HUES48 (cell line): Measurements from ENCODE around the gene CHKA.

Experiments
- H3K27ac ChIP-seq: one replicate; pipeline ENCODE4 v1.7.0; 2013; ENCODE audit warnings: low read depth, low read length, inconsistent platforms
- H3K27me3 ChIP-seq: 2 replicates; pipeline ENCODE4 v1.6.1; 2013; ENCODE audit warnings: mild to moderate bottlenecking, low read length; ENCODE audit not compliant: control insufficient read depth, insufficient read depth
- H3K36me3 ChIP-seq: 2 replicates; pipeline ENCODE4 v1.6.1; 2013; ENCODE audit warnings: low read length; ENCODE audit not compliant: control insufficient read depth, insufficient read depth
- H3K4me1 ChIP-seq: 2 replicates; pipeline ENCODE4 v1.6.1; 2013; ENCODE audit warnings: mild to moderate bottlenecking, low read length; ENCODE audit not compliant: control insufficient read depth, insufficient read depth
- H3K4me3 ChIP-seq: 2 replicates; pipeline ENCODE4 v1.5.1; 2013; ENCODE audit warnings: mild to moderate bottlenecking, low read depth, low read length
- H3K9ac ChIP-seq: 2 replicates; pipeline ENCODE4 v1.6.1; 2013; ENCODE audit warnings: mild to moderate bottlenecking, low read depth, low read length, moderate library complexity
- H3K9me3 ChIP-seq: 2 replicates; pipeline ENCODE4 v1.6.1; 2013; ENCODE audit warnings: low read length; ENCODE audit not compliant: control insufficient read depth, insufficient read depth

The CHKA gene

DNA sequence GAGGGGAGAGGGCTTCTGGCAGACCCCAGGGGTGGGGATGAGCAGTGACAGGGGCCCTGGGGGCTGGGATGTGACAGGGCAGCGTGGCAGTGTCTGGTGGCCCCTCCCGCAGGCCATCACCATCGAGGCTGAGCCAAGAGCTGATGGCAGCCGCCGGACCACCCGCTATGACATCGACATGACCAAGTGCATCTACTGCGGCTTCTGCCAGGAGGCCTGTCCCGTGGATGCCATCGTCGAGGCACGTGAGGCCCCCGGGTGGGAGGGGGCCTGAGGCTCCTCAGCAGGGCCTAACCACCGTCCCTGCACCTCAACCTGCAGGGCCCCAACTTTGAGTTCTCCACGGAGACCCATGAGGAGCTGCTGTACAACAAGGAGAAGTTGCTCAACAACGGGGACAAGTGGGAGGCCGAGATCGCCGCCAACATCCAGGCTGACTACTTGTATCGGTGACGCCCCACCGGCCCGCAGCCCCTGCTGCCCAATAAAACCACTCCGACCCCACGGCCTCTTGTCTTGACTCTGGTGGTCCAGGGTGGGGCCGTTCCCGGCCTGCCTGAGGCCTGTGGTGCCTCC lies 85.0 kb downstream of the CHKA start:
- Histone ChIP-seq H3K36me3 (peaks cover 31% of the 10 kb centered on the region), H3K4me1 (peaks cover 17% of the 10 kb centered on the region; the same call in 1 of the 2 replicates), H3K9ac (no peak overlapping the region), H3K9me3 (no peaks in the 10 kb centered on the region), H3K4me3 (no peak overlapping the region), H3K27ac (no peak overlapping the region), H3K27me3 (no peaks in the 10 kb centered on the region)

GRCh38 chr11:68035266-68035876 lies 85.8 kb downstream of the CHKA start:
- Histone ChIP-seq H3K4me1 (peaks cover 17% of the 10 kb centered on the region; the same call in 1 of the 2 replicates), H3K27me3 (no peaks in the 10 kb centered on the region), H3K9me3 (no peaks in the 10 kb centered on the region), H3K9ac (no peak overlapping the region), H3K4me3 (no peak overlapping the region), H3K27ac (no peak overlapping the region), H3K36me3 (peaks cover 31% of the 10 kb centered on the region)

DNA sequence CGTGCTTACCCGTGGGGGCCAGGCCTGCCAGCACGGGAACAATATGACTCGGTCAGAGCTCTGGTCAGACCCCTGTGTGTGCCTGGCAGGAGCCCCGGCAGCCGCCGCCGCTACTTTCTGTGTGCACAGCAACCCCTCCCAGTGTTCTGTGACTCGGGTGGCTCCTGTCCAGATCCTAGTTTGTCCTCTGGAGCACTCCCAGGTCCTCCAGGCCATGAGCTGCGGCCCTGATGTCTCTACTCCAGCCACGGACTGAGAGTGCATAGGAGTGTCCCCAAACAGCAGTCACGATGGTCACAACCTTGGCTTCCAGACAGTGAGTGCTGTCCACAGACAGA lies 87.5 kb downstream of the CHKA start:
- H3K36me3 ChIP-seq: peaks cover 31% of the 10 kb centered on the region
- no peak overlapping the region for H3K4me3 ChIP-seq
- H3K4me1 ChIP-seq: peaks cover 10% of the 10 kb centered on the region; the same call in 1 of the 2 replicates
- no peak overlapping the region for H3K9ac ChIP-seq
- H3K9me3 ChIP-seq: no peaks in the 10 kb centered on the region
- no peak overlapping the region for H3K27ac ChIP-seq
- H3K27me3 ChIP-seq: no peaks in the 10 kb centered on the region

GRCh38 chr11:68032997-68033707 lies 88.0 kb downstream of the CHKA start:
- Histone ChIP-seq H3K27ac (no peak overlapping the region), H3K4me3 (no peak overlapping the region), H3K36me3 (peaks cover 31% of the 10 kb centered on the region), H3K4me1 (peaks cover 5% of the 10 kb centered on the region; the same call in 1 of the 2 replicates), H3K27me3 (no peaks in the 10 kb centered on the region), H3K9me3 (no peaks in the 10 kb centered on the region), H3K9ac (no peak overlapping the region)

- H3K27ac ChIP-seq: no peak overlapping the region
- no peak overlapping the region for H3K9ac ChIP-seq
- H3K9me3 ChIP-seq: no peaks in the 10 kb centered on the region
- no peaks in the 10 kb centered on the region for H3K27me3 ChIP-seq
- peaks cover 31% of the 10 kb centered on the region for H3K36me3 ChIP-seq
- no peaks in the 10 kb centered on the region; the same call in 1 of the 2 replicates for H3K4me1 ChIP-seq
- H3K4me3 ChIP-seq: no peak overlapping the region
Measured at GRCh38 chr11:68032003-68032402, 89.2 kb downstream of the CHKA start.

DNA sequence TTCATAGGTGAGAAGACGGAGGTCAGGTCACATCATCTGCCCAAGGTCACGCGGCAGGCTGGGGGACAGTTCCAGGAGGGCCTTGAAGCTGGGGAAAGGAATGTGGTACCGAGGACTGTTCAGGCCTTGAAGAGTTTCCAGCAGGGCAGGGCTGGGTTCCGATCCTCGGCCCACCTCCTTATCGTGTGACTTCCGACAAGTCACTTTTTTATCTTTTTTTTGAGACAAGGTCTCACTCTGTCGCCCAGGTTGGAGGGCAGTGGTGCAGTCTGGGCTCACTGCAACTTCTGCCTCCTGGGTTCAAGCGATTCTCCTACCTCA lies 90.1 kb downstream of the CHKA start:
- H3K9ac ChIP-seq: peak overlapping the region; percentile 89
- H3K36me3 ChIP-seq: peaks cover 31% of the 10 kb centered on the region
- no peaks in the 10 kb centered on the region; the same call in 1 of the 2 replicates for H3K4me1 ChIP-seq
- no peaks in the 10 kb centered on the region for H3K9me3 ChIP-seq
- peak overlapping the region; percentile 99 for H3K4me3 ChIP-seq
- H3K27me3 ChIP-seq: no peaks in the 10 kb centered on the region
- H3K27ac ChIP-seq: peak overlapping the region; percentile 86

GRCh38 chr11:68030318-68031143 lies 90.7 kb downstream of the CHKA start, which contains the start of gene NDUFS8:
NDUFS8 (plus strand) TSS chr11:68030681; CDS start chr11:68032152, 1,471 bp downstream.
- H3K36me3 ChIP-seq: peaks cover 31% of the 10 kb centered on the region
- H3K9ac ChIP-seq: peak within 1 kb of the TSS; percentile 89
- H3K27me3 ChIP-seq: no peaks in the 10 kb centered on the region
- no peaks in the 10 kb centered on the region for H3K9me3 ChIP-seq
- H3K4me3 ChIP-seq: peak within 1 kb of the TSS; percentile 99
- no peaks in the 10 kb centered on the region; the same call in 1 of the 2 replicates for H3K4me1 ChIP-seq
- H3K27ac ChIP-seq: peak within 1 kb of the TSS; percentile 86

- H3K9ac ChIP-seq: no peak overlapping the region
- H3K27ac ChIP-seq: peak overlapping the region; percentile 32
- no peaks in the 10 kb centered on the region for H3K27me3 ChIP-seq
- H3K36me3 ChIP-seq: peaks cover 22% of the 10 kb centered on the region
- no peaks in the 10 kb centered on the region; the same call in 1 of the 2 replicates for H3K4me1 ChIP-seq
- no peaks in the 10 kb centered on the region for H3K9me3 ChIP-seq
- H3K4me3 ChIP-seq: peak overlapping the region; percentile 99; the same call in 1 of the 2 replicates
Measured at GRCh38 chr11:68028802-68029545, 92.2 kb downstream of the CHKA start.

- Histone ChIP-seq H3K4me3 (no peak overlapping the region), H3K27me3 (no peaks in the 10 kb centered on the region), H3K36me3 (peaks cover 9% of the 10 kb centered on the region), H3K9ac (no peak overlapping the region), H3K27ac (peak overlapping the region; percentile 44), H3K9me3 (no peaks in the 10 kb centered on the region), H3K4me1 (no peaks in the 10 kb centered on the region; the same call in 1 of the 2 replicates)
Measured at GRCh38 chr11:68027667-68028066, 93.5 kb downstream of the CHKA start.

DNA sequence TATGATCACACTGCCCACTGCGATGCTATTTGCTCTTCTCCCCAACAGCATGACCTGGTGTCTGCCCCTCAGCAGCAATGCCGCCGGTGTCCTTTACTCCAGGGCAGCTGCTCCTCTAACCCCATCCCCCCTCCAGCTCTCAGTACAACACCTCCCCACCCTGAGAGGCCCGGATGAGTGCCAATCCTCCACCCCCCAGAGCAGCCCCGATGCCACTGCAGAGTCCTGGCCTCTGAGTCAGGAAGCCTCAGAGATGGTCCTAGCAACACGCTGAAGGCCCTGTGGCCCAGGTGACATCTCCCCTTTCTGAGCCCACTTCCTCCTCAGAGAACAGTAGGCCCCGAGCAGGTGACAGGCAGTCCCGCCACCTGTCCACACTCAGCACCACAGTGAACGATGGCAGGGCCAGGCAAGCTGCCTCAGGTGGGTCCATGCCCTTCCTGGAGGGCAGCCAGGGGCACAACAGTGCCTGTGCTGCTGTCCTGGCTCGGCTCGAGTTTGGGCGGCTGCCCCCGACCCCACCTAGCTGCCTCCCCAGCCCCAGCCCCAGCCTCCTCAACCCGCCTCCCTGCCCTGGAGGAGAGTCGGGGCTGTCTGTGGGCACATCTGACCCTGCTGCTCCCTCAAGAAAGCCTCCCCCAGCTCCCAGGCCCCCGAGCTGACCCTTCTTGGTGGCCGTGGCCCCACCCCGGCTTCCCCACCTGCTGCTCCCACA lies 94.6 kb downstream of the CHKA start:
- H3K36me3 ChIP-seq: no peaks in the 10 kb centered on the region; the same call in 1 of the 2 replicates
- no peaks in the 10 kb centered on the region for H3K9me3 ChIP-seq
- H3K27me3 ChIP-seq: no peaks in the 10 kb centered on the region
- no peak overlapping the region for H3K4me3 ChIP-seq
- no peaks in the 10 kb centered on the region; the same call in 1 of the 2 replicates for H3K4me1 ChIP-seq
- no peak overlapping the region for H3K27ac ChIP-seq
- no peak overlapping the region for H3K9ac ChIP-seq
